GM18951 (cell line): Measurements from ENCODE around the gene UVRAG.

Source experiments
- POLR2A ChIP-seq: IDR thresholded peaks from 4 replicates; pipeline ENCODE4 v1.6.1; 2011; ENCODE audit warnings: mild to moderate bottlenecking; ENCODE audit not compliant: insufficient read length, insufficient read depth; ENCODE audit errors: extremely low read depth
- in situ Hi-C: fragments of 300-500 bp; cut with MboI; formaldehyde crosslinking; loops from one replicate; pipeline ENCODE4 v1.12.0; 2022; ENCODE audit warnings: low sequenced_read_pairs, mixed read lengths, inconsistent platforms; ENCODE audit not compliant: unreplicated experiment

UVRAG gene

GRCh38 chr11:76155500-76156227 lies 340.7 kb downstream of the UVRAG start:
- in situ Hi-C loops = no loop called here
- TF ChIP-seq POLR2A = no peak

- in situ Hi-C loops = no loop called here
These were observed 342.0 kb downstream of the UVRAG start for GRCh38 chr11:76156971-76157427.

GRCh38 chr11:76157891-76158290 lies 342.9 kb downstream of the UVRAG start:
- in situ Hi-C loops = no loop called here

More at GRCh38 chr11:76156971-76157427, 342.0 kb downstream of the UVRAG start:
- TF ChIP-seq POLR2A = no peak

DNA sequence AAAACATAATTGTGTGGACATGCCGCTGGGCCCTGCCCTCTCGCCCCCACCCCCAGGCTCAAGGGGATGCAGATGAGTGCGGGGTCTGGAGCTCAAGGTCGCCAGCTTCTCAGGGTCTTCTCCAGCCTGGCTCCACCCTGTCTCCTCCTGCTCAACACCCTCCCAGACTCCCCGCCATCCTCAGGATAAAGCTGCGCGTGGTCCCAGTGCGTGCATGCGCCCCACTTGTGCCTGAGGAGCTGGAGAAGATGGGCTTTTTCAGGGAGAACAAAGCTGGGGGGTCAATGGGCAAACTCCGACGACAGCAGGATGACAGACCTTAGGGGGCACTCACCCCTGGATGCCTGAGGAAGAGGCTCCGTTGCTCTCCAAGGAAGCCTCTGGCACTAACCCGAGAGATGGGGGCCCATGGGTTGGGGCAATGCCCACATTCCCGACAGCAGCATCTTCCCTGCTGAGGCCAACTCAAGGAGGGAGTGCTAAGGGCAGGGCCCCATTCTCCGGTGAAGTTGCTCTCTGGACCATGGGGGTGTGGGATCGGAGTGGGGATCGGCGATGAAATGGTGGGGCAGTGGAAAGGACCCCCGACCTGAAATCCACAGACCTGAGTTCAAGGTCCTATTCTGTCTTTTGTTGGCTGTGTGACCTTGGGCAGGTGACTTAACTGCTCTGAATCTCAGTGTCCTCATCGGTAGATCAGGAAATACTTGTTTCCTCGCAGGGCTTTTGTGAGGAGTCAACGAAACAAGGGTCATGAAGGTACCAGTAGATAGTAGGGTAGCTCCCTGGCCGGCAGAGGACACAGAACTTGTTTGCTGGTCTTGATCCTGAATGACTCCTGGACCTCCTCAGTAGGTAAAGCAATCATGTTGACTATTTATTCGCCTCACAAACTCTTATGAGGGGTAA lies 343.6 kb downstream of the UVRAG start:
- in situ Hi-C loops = no loop called here

More at GRCh38 chr11:76157891-76158290, 342.9 kb downstream of the UVRAG start:
- TF ChIP-seq POLR2A = no peak

GRCh38 chr11:76159303-76159937 lies 344.4 kb downstream of the UVRAG start:
- TF ChIP-seq POLR2A = no peak
- in situ Hi-C loops = no loop called here

More for the DNA sequence above, 343.6 kb downstream of the UVRAG start:
- no peak for TF ChIP-seq POLR2A

DNA sequence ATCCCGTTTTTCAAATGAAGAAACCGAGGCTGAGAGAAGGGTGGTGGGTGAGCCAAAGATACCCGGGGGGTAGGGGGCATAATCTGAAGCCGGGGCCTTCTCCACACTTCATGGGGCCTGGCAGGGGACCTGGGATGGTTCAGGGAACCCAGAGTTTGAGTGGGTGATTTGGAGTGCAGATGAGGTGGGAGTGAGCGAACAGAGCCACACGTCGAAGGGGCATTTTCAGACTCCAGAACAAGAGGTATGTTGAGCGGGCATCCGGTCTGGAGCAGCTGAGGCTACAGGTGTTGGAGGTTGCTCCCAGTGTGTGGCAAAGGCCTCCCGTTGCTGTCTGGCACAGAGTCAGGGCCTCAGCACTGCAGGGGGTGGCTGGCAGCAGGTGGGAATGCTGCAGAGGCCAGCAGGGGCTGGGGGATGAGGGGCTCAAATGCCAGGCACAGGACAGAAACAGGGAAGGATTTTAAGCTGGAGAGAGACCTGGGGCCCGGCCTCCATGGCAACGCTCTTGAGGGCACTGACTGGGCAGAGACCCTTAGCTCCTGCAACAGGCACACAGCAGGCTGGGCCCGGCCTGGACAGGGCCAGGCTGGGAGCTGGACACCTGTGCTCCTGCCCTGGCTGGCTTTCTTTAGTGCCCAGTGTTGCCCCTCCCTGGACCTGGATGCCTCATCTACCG lies 345.1 kb downstream of the UVRAG start:
- in situ Hi-C loops = no loop called here
- no peak for TF ChIP-seq POLR2A

GRCh38 chr11:76160856-76161255 lies 345.8 kb downstream of the UVRAG start:
- in situ Hi-C loops = no loop called here
- no peak for TF ChIP-seq POLR2A

GRCh38 chr11:76161261-76161961 lies 346.4 kb downstream of the UVRAG start:
- in situ Hi-C loops = no loop called here
- no peak for TF ChIP-seq POLR2A

- in situ Hi-C loops = no loop called here
- TF ChIP-seq POLR2A = no peak
These were observed 347.6 kb downstream of the UVRAG start for GRCh38 chr11:76162336-76163288.

GRCh38 chr11:76163289-76163880 lies 348.4 kb downstream of the UVRAG start:
- in situ Hi-C loops = no loop called here
- TF ChIP-seq POLR2A = no peak

- TF ChIP-seq POLR2A = no peak
- in situ Hi-C loops = no loop called here
These were observed 349.1 kb downstream of the UVRAG start for GRCh38 chr11:76164081-76164480.
